HepG2 (cell line): ENCODE results near the gene EMC9. TPM values are rescaled to one million over a fixed set of nuclear protein-coding genes. Genes with fewer than 3 reads are reported as not detected.

ENCODE experiments used
- CENPT ChIP-seq: sonication (generic); formaldehyde crosslinking; IDR thresholded peaks from 2 replicates; pipeline ENCODE4 v1.8.0; 2022; ENCODE audit warnings: low read depth, mild to moderate bottlenecking, moderate library complexity, missing genetic modification reagents
- FOXC1 ChIP-seq: sonication (generic); formaldehyde crosslinking; IDR thresholded peaks from 2 replicates; pipeline ENCODE4 v1.8.0; 2022; ENCODE audit warnings: mild to moderate bottlenecking, missing genetic modification reagents, borderline replicate concordance
- GLMP ChIP-seq: sonication (generic); formaldehyde crosslinking; IDR thresholded peaks from 2 replicates; pipeline ENCODE4 v1.9.0; 2021; ENCODE audit warnings: missing genetic modification reagents, mild to moderate bottlenecking, borderline replicate concordance
- GPN1 ChIP-seq: sonication (generic); formaldehyde crosslinking; IDR thresholded peaks from 2 replicates; pipeline ENCODE4 v1.5.1; 2020; ENCODE audit warnings: missing genetic modification reagents, borderline replicate concordance
- ISX ChIP-seq: sonication (generic); formaldehyde crosslinking; conservative IDR thresholded peaks from 2 replicates; pipeline ENCODE4 v1.5.0; 2020; ENCODE audit warnings: missing genetic modification reagents
- JARID2 ChIP-seq: sonication (generic); formaldehyde crosslinking; IDR thresholded peaks from 2 replicates; pipeline ENCODE4 v1.8.1; 2023; ENCODE audit warnings: missing genetic modification reagents, inconsistent platforms; ENCODE audit not compliant: insufficient replicate concordance
- KDM6A ChIP-seq: IDR thresholded peaks from 2 replicates; pipeline ENCODE4 v1.6.1; 2016; ENCODE audit warnings: low read depth
- KMT2A ChIP-seq: sonication (generic); formaldehyde crosslinking; IDR thresholded peaks from 2 replicates; pipeline ENCODE4 v1.4.0; 2020; ENCODE audit warnings: missing genetic modification reagents
- PLRG1 ChIP-seq: fragments of 450-650 bp; conservative IDR thresholded peaks from 2 replicates; pipeline ENCODE4 v1.6.1; 2016
- POLR2AphosphoS5 ChIP-seq: IDR thresholded peaks from 2 replicates; pipeline ENCODE4 v1.6.1; 2012; ENCODE audit warnings: low read depth, low read length
- PRPF4 ChIP-seq: fragments of 200-400 bp; formaldehyde crosslinking; IDR thresholded peaks from 2 replicates; pipeline ENCODE4 v1.6.1; 2016; ENCODE audit warnings: low read length, low read depth; ENCODE audit not compliant: poor library complexity, severe bottlenecking
- SIX4 ChIP-seq: sonication (generic); formaldehyde crosslinking; IDR thresholded peaks from 2 replicates; pipeline ENCODE4 v1.4.0; 2020; ENCODE audit warnings: missing genetic modification reagents
- ZBTB3 ChIP-seq: sonication (generic); formaldehyde crosslinking; IDR thresholded peaks from 2 replicates; pipeline ENCODE4 v1.4.0; 2020; ENCODE audit warnings: low read depth, mild to moderate bottlenecking, moderate library complexity, missing genetic modification reagents, borderline replicate concordance
- ZBTB46 ChIP-seq: sonication (generic); formaldehyde crosslinking; IDR thresholded peaks from 2 replicates; pipeline ENCODE4 v1.4.0; 2020; ENCODE audit warnings: mild to moderate bottlenecking, missing genetic modification reagents, borderline replicate concordance
- ZNF142 ChIP-seq: sonication (generic); formaldehyde crosslinking; IDR thresholded peaks from 2 replicates; pipeline ENCODE4 v1.4.0; 2020; ENCODE audit warnings: missing genetic modification reagents
- ZNF143 ChIP-seq: sonication (generic); formaldehyde crosslinking; IDR thresholded peaks from 2 replicates; pipeline ENCODE4 v1.4.0; 2020; ENCODE audit warnings: missing genetic modification reagents
- ZNF263 ChIP-seq: sonication (generic); formaldehyde crosslinking; IDR thresholded peaks from 2 replicates; pipeline ENCODE4 v1.4.0; 2020; ENCODE audit warnings: missing genetic modification reagents
- ZNF44 ChIP-seq: sonication (generic); formaldehyde crosslinking; IDR thresholded peaks from 2 replicates; pipeline ENCODE4 v1.5.1; 2020; ENCODE audit warnings: mild to moderate bottlenecking, missing genetic modification reagents
- ZNF484 ChIP-seq: sonication (generic); formaldehyde crosslinking; IDR thresholded peaks from 2 replicates; pipeline ENCODE4 v1.5.1; 2020; ENCODE audit warnings: mild to moderate bottlenecking, low read depth, missing genetic modification reagents, borderline replicate concordance
- ZNF512 ChIP-seq: sonication (generic); formaldehyde crosslinking; IDR thresholded peaks from 2 replicates; pipeline ENCODE4 v1.4.0; 2020; ENCODE audit warnings: mild to moderate bottlenecking, missing genetic modification reagents
- ZNF703 ChIP-seq: sonication (generic); formaldehyde crosslinking; IDR thresholded peaks from 2 replicates; pipeline ENCODE4 v1.5.1; 2020; ENCODE audit warnings: missing genetic modification reagents, mild to moderate bottlenecking, moderate library complexity, borderline replicate concordance
- polyA plus RNA-seq, 8 experiments: library from polyadenylated mRNA; depleted of rRNA in 3 of 8; stranded (reverse) in 7 of 8; unstranded in 1 of 8; fragments of >200 nt; fragmentation: Illumina TruSeq in 4 of 8; extraction: Trizol in 4 of 8; gene quantifications; 2 replicates each; pipeline versions ENCODE4 v1.2.1 to v1.2.3, GENCODE V29; 2011 to 2016; ENCODE audit warnings: low read depth in 4 of 8, missing spikeins in 1 of 8, mixed read lengths in 1 of 8; ENCODE audit not compliant: insufficient read depth in 1 of 8
- total RNA-seq, 5 experiments: library from RNA; depleted of rRNA; stranded (reverse); fragments of >200 nt; fragmentation: Illumina TruSeq; extraction: Trizol; gene quantifications; 2 replicates each; pipeline ENCODE4 v1.2.3, GENCODE V29; 2016; ENCODE audit warnings: low read depth in 1 of 5

Gene EMC9
- total and polyA plus RNA-seq, 2 of the 13 experiments (the other 11 are each of a cell fraction or from before 2014, with no cell fraction given): 60.5 to 78.7 TPM

- TF ChIP-seq ZNF142 (CRISPR knock-in tag): no peak
- TF ChIP-seq POLR2AphosphoS5: no peak
- no peak; the same call in 1 of the 2 replicates for TF ChIP-seq ZNF143 (CRISPR knock-in tag)
- 0 out of 2 replicates have a peak, but pooled peaks have one; percentile 24 for TF ChIP-seq CENPT (CRISPR knock-in tag)
- no peak for TF ChIP-seq ZNF44 (CRISPR knock-in tag)
- no peak for TF ChIP-seq GLMP (CRISPR knock-in tag)
- TF ChIP-seq PLRG1: no peak
- no peak for TF ChIP-seq JARID2 (CRISPR knock-in tag)
- TF ChIP-seq KMT2A: no peak; the same call in 1 of the 2 replicates
- peak; percentile 92 for TF ChIP-seq ZNF512
- no peak for TF ChIP-seq PRPF4
- no peak for TF ChIP-seq ZNF484
- no peak for TF ChIP-seq ZBTB46 (CRISPR knock-in tag)
- TF ChIP-seq SIX4: no peak
- no peak for TF ChIP-seq GPN1 (CRISPR knock-in tag)
- TF ChIP-seq ISX (CRISPR knock-in tag): no peak
- no peak for TF ChIP-seq KDM6A
- no peak for TF ChIP-seq ZBTB3 (CRISPR knock-in tag)
- TF ChIP-seq ZNF263 (CRISPR knock-in tag): no peak; the same call in 1 of the 2 replicates
- TF ChIP-seq FOXC1 (CRISPR knock-in tag): no peak
- TF ChIP-seq ZNF703 (CRISPR knock-in tag): no peak
Observed at GRCh38 chr14:24135584-24135833, 5.9 kb downstream of the EMC9 start (continued).
